Measurements from ENCODE around the gene MISP3. TPM values are rescaled to one million over a fixed set of nuclear protein-coding genes. Genes with fewer than 3 reads are reported as not detected.

MISP3 gene
- total and polyA plus RNA-seq, 9 of the 15 experiments (the other 6 are each of a cell fraction or from before 2014, with no cell fraction given): 0.25 to 5.6 (median 1.6) TPM

GRCh38 chr19:14114439-14114838 lies 41.9 kb downstream of the MISP3 start:
- H3K4me3 ChIP-seq: no peak overlapping the region
- peak overlapping the region; percentile 75 for H3K4me2 ChIP-seq (ENCODE audit: insufficient read depth, low read length)
- TF ChIP-seq FUS (optimal IDR thresholded peaks at IDR 0.05; ENCODE audit: low read depth, low read length) (no peak), NR1H2 (CRISPR knock-in tag; IDR thresholded peaks at IDR 0.05) (no peak), E2F5 (CRISPR knock-in tag; IDR thresholded peaks at IDR 0.05) (no peak), TAF7 (tag; IDR thresholded peaks at IDR 0.05) (no peak), ZNF239 (CRISPR knock-in tag; IDR thresholded peaks at IDR 0.05) (no peak), POLR2A (conservative IDR thresholded peaks at IDR 0.05) (no peak), ATF1 (CRISPR knock-in tag; IDR thresholded peaks at IDR 0.05) (no peak), ATF1 (tag; IDR thresholded peaks at IDR 0.05) (no peak), ZBTB1 (CRISPR knock-in tag; IDR thresholded peaks at IDR 0.05; ENCODE audit: borderline replicate concordance, low read depth) (no peak), CSDE1 (IDR thresholded peaks at IDR 0.05) (no peak), ZNF282 (CRISPR knock-in tag; IDR thresholded peaks at IDR 0.05) (0 out of 2 replicates have a peak, but pooled peaks have one; percentile 58), NRF1 (conservative IDR thresholded peaks at IDR 0.05 in 1 of 2, IDR thresholded peaks at IDR 0.05 in 1 of 2) (no peak), NR2F6 (CRISPR knock-in tag; IDR thresholded peaks at IDR 0.05) (no peak), FOSL1 (tag; conservative IDR thresholded peaks at IDR 0.05) (no peak), CXXC5 (CRISPR knock-in tag; IDR thresholded peaks at IDR 0.05) (0 out of 2 replicates have a peak, but pooled peaks have one; percentile 4), SP1 (CRISPR knock-in tag; IDR thresholded peaks at IDR 0.05) (peak; percentile 4; the same call in 1 of the 2 replicates)
- TF ChIP-seq, protein P1, sequence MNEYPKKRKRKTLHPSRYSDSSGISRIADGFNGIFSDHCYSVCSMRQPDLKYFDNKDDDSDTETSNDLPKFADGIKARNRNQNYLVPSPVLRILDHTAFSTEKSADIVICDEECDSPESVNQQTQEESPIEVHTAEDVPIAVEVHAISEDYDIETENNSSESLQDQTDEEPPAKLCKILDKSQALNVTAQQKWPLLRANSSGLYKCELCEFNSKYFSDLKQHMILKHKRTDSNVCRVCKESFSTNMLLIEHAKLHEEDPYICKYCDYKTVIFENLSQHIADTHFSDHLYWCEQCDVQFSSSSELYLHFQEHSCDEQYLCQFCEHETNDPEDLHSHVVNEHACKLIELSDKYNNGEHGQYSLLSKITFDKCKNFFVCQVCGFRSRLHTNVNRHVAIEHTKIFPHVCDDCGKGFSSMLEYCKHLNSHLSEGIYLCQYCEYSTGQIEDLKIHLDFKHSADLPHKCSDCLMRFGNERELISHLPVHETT (CRISPR knock-in tag; conservative IDR thresholded peaks at IDR 0.05 in 1 of 2, IDR thresholded peaks at IDR 0.05 in 1 of 2): 0 out of 4 replicates have a peak, but pooled peaks of 1 of the 2 experiments have one; percentile 5
- TF ChIP-seq, protein P2, sequence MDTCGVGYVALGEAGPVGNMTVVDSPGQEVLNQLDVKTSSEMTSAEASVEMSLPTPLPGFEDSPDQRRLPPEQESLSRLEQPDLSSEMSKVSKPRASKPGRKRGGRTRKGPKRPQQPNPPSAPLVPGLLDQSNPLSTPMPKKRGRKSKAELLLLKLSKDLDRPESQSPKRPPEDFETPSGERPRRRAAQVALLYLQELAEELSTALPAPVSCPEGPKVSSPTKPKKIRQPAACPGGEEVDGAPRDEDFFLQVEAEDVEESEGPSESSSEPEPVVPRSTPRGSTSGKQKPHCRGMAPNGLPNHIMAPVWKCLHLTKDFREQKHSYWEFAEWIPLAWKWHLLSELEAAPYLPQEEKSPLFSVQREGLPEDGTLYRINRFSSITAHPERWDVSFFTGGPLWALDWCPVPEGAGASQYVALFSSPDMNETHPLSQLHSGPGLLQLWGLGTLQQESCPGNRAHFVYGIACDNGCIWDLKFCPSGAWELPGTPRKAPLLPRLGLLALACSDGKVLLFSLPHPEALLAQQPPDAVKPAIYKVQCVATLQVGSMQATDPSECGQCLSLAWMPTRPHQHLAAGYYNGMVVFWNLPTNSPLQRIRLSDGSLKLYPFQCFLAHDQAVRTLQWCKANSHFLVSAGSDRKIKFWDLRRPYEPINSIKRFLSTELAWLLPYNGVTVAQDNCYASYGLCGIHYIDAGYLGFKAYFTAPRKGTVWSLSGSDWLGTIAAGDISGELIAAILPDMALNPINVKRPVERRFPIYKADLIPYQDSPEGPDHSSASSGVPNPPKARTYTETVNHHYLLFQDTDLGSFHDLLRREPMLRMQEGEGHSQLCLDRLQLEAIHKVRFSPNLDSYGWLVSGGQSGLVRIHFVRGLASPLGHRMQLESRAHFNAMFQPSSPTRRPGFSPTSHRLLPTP (IDR thresholded peaks at IDR 0.05; ENCODE audit: borderline replicate concordance, extremely low read depth, insufficient read length): no peak

More at GRCh38 chr19:14114439-14114838, 41.9 kb downstream of the MISP3 start:
- no peak for FAIRE-seq
- intact Hi-C loops (cut with micrococcal nuclease): no loop called here
- H3K79me2 ChIP-seq (ENCODE audit: control insufficient read depth, insufficient read depth, low read length): peaks cover 24% of the 10 kb centered on the region
- H3K4me1 ChIP-seq (replicated peaks in 1 of 2; ENCODE audit: control insufficient read depth in 2 of 2, insufficient read depth in 2 of 2, low read length in 2 of 2): peaks cover 44 to 62% of the 10 kb centered on the region in 2 experiments; a peak in 4 of 5 replicates
- H3K9me3 ChIP-seq (replicated peaks; ENCODE audit: control insufficient read depth, insufficient read depth, low read depth, low read length): no peaks in the 10 kb centered on the region
- in situ Hi-C loops (cut with MboI): no loop called here
- H2AFZ ChIP-seq (ENCODE audit: low read depth, low read length): 0 out of 2 replicates have a peak overlapping the region, but pooled peaks have one; percentile 30
- no peak overlapping the region for H3K27ac ChIP-seq (ENCODE audit: extremely low read depth, low read depth, low read length)
- H4K20me1 ChIP-seq (replicated peaks; ENCODE audit: control insufficient read depth, insufficient read depth, low read length): no peaks in the 10 kb centered on the region
- CTCF ChIA-PET (ENCODE audit: low intra/inter-chr PET ratio): interaction anchor here (2.8 kb wide), 1 partner anchor 234 kb away, joined by 12 read pairs; no protein-coding TSS in a partner anchor
- peaks cover 4% of the 10 kb centered on the region for H3K9me1 ChIP-seq (ENCODE audit: control insufficient read depth, insufficient read depth, low read length)
- no TSS peak for BruUV-seq (replicated peaks)
- peak overlapping the region in 1 of 2 experiments; percentile 15; a peak in 1 of 4 replicates for H3K9ac ChIP-seq (ENCODE audit: insufficient read depth in 1 of 2, low read depth in 2 of 2, low read length in 2 of 2)
- no peak for ATAC-seq
- 73% methylated on average over 7 of the region's 7 CpGs for WGBS (ENCODE audit: insufficient coverage, low coverage, missing lambda C conversion rate)
- DNase-seq (ENCODE audit: extremely low read depth in 1 of 4, low spot score in 3 of 4): no peak
- H3K36me3 ChIP-seq (ENCODE audit: control insufficient read depth, insufficient read depth, low read length): peaks cover 2% of the 10 kb centered on the region; the same call in 2 of the 3 replicates
- H3K27me3 ChIP-seq (ENCODE audit: control insufficient read depth in 2 of 2, insufficient read depth in 2 of 2, low read length in 2 of 2): no peaks in the 10 kb centered on the region
- POLR2A ChIA-PET: interaction anchor here (0.6 to 1.8 kb wide), 3 partner anchors 20 to 268 kb away, joined by 3 to 5 read pairs (median 3); no protein-coding TSS in a partner anchor
